GM18517 (cell line): ENCODE measurements around the gene TMEM273.
"Not testable (repeated sequence)": the region's sequence is repeated elsewhere in the genome, so short reads cannot be mapped to it uniquely, and the experiment has no call there.

ENCODE experiments used
- ATAC-seq: cut with Tn5 transposase; IDR thresholded peaks from one replicate; pipeline ENCODE4 v1.9.1; 2021; ENCODE audit warnings: mild to moderate bottlenecking, moderate library complexity; ENCODE audit not compliant: unreplicated experiment

The TMEM273 gene

DNA sequence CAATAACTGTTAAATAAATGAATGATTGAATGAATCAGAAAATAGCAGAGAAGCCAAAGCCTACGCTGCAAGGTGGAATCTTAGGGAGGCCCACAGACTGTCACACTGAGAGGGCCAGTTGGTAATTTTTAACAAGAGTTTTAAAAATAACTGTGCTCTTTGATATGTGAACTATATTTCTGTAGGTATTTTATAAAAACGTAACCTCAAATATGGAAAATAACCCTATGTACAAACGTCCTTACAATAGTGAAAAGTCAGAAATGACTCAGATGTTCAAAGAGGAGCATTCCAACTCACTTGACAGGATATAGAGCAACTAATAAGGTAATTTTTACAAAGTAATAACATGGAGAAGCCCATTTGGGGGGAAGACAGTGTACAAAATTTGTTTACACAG lies 18.9 kb upstream of the TMEM273 start:
- peak; percentile 75 for ATAC-seq

DNA sequence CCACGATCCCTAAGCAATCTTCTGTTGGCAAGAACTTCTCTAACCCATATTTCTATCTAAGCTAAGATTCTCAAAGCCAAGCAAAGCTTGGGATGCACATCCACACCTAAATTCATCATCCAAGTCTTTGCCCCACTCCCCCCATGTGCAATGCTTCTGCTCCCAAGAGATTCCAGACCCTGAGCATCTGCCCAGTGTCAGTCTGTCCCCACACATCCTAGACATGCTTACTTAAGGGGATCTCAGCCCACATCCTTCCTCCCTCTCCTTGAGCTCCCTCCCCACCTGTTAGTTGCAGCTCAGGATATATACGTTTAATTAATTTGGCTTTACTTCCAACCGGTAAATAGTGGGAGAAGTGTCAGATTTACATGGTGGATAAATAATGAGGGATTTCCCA lies 17.0 kb upstream of the TMEM273 start:
- no peak for ATAC-seq

DNA sequence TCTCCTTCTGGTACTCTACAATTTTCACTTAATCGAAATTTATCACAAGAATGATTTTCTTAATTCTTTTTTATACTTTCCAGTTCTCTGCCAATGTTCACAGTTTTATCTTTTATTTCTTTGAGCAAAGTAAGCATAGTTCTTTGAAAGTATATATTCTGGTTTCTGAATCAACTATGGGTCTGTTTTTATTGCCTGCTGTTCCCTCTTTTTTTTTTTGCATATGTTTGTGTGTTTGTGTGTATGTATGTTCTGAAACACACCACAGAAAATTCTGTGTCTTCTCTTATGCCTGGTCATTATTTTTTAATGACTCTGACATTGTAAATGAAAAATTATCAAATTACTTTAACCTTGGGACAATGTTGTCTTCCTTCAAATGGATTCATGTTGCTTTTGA lies 15.9 kb upstream of the TMEM273 start:
- no peak for ATAC-seq

DNA sequence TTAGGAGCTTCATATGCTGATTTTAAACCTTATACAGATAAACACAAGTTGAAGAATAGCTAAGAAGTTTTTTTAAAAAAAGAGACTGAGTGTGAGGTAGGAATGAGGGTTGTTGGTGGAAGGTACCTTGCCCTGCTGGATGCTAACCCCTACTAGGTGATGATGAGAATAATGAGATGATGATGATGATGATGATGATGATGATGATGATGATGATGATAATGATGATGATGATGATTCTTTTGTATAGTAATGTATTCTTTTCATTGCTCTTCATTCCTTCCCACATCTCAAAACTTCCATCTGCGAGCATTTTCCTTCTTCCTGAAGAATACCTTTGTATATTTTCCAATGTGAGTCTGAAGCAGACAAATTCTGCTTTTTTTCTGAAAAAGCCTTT lies 14.1 kb upstream of the TMEM273 start:
- ATAC-seq, result no peak

DNA sequence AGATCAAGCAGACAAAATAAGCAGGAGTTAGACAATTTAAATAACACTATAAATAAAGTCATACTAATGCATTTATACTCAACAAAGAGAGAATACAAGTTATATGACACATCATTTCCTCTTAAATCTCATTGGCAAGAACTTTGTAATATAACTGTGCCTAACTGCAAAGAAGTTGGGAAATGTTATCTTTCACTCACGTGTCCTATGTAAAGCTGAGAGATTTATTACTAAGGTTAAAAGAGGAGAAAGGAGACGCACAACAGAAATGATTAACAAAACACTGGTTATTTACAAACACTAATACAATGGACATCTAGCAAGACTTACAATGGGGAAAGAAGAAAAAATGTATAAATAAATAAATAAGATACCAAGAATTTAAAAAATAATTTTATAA lies 12.7 kb upstream of the TMEM273 start:
- no peak for ATAC-seq

DNA sequence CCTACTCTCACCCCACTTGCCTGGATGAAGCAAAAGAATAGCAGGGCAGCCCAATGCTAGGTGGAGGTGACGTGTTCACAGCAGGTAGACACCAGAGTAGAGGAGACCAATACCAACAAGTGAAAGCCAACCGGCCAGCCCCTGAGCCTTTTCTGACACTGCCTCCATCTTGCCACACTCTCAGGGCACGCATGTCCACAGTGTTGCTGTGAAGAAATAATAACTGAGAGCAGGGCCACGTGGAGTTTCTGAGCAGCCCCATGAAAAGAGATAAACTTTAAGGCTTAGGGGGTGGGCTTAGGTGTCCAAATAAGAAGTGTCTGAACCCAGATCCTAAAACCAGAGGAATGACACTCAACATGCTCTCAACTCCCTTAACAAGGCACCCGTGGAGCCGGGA lies 9.0 kb upstream of the TMEM273 start:
- no peak for ATAC-seq

DNA sequence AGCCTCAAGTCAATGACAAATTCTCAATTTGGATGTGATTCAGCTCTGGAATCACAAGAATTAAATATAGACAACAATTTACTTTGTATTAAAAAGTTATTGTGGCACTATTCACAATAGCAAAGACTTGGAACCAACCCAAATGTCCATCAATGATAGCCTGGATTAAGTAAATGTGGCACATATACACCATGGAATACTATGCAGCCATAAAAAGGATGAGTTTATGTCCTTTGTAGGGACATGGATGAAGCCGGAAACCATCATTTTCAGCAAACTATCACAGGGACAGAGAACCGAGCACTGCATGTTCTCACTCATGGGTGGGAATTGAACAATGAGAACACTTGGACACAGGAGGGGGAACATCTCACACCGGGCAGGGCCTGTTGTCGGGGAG lies 7.7 kb upstream of the TMEM273 start:
- not testable (repeated sequence) for ATAC-seq

DNA sequence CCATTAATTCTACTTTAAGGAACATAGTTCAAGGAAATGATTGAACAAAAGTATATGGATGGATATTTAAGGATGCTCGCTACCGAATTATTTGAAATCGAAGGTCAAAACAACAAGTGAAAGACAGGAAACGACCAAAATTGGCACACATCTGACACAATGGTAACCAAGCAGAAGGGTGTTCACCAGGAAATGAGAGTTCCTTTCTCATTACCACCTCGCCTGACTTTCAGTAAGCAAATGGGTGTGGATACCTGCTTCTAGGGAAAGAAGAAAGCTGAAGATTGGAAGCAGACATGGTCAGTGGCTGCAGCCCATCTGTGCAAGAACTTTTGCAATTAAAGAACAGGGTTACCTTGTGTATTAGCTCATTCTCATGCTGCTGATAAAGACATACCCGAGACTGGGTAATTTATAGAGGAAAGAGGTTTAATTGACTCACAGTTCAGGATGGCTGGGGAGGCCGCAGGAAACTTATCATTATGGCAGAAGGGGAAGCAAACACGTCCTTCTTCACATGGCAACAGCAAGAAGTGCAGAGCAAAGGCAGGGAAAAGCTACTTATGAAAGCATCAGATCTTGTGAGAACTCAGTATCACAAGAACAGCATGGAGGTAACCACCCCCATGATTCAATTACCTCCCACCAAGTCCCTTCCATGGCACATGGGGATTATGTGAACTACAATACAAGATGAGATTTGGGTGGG lies 6.2 kb upstream of the TMEM273 start:
- no peak for ATAC-seq

DNA sequence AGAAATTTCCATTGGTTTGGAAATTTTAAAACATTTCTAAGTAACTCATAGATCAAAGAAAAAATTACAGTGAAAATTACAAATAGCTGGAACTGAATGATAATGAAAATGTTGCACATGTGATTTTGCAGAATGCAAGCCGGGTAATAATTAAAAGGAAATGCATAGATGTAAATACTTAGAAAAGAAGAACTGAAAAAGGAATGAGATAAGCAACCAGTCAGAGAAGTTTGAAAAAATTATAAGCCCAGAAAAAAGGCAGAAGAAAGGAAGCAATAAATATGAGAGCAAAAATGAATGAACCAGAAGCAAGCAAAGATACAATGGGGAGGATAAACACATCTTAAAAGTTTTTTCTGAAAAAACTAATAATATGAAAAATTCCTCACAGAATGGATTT lies 3.2 kb upstream of the TMEM273 start:
- ATAC-seq, result no peak

DNA sequence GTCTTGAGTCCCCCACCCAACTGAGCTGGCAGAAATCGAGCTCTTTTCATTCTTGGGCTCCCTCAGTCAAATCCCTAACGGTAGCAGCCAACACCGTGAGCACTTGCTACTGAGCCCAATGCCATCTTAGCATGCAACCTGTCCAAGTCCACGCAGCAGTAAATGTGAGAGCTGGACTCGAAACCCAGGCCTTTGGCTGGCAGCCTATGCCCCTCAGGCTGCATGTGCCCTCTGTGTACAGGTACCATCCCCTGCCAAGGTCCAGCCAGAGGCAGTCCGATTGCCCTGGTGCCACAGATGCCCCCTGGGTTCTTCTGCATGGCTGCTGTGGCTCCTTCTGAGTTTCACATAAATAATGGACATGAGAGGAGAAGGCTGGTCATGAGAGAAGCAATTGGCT lies 1.2 kb upstream of the TMEM273 start:
- ATAC-seq, result no peak

DNA sequence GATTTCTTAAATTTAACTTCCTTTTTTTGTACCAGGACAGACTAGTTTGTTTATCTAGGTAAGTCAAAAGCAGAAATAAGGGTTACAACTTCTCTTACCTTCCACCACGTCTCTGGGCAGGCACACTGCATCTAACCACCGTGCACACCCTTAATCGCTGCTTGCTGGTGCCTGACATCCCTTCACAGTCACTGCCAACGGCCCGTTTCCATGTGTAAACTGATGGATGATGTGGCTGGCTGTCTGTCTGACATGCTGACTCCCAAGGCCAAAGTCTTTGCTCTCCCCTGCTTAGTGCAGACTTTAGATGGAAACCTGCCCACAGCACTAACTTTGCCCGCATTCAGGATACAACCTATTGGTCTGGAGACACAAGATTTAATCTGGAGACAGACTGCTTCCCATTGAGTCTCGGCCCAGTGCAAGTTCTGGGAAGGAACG lies 1.1 kb downstream of the TMEM273 start:
- no peak for ATAC-seq

DNA sequence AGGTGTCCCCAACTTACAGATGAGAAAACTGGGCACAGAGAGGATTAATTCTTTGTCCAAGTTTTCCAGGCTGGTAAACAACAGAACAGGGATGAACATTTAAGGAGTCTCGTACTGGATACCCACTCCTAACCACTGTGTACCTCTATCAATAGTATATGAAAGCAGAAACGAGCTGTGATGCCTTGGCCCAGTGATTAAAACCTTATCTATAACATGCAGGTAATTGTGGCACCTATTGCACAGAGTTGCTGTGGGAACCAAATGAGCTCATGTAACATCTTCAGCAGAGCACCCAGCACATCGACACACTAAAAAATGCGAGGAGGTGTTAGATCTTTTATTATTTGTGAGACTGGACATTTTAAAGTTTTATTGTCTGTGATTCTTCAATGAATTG lies 1.6 kb downstream of the TMEM273 start:
- no peak for ATAC-seq

DNA sequence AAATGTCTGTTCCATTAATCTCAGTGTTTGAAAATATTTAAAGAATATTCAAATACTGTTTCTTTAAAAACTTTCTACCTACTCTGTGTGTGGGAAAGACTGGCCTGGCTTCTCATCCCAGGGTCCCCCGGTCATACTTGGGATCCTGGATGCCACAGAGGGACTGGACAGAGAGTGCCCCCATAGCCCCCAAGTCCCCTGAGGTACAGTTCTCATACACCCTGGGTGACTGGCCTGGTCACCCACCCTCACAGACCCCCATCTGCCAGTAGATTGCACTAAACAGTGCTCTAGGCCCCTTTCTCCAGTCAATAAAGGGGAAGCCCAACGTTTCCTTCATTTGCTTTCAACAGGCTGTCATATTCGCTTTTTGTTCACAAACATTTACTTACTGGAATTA lies 3.0 kb downstream of the TMEM273 start:
- no peak for ATAC-seq

DNA sequence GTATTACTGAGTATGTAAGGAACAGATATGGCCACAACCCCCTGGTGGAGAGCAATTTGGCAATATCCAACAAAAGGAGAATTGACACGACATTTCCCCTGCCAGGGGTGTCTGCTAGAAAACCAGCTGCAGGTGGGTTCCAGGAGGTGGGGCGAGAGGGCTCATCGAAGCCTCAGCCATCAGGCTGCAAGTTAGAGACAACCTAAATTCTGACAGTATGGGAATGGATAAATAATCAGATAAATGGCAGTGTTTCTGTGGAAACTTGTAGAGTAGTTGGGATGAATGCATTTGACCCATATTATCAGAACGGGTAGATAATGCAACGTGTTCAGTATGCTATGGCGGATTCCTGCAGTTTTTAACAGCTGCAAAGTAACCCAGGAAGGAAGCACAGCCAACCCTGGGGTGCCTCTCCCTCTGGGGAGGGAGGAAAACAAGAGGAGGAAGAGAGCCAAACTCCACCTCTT lies 3.5 kb downstream of the TMEM273 start:
- ATAC-seq, result no peak

DNA sequence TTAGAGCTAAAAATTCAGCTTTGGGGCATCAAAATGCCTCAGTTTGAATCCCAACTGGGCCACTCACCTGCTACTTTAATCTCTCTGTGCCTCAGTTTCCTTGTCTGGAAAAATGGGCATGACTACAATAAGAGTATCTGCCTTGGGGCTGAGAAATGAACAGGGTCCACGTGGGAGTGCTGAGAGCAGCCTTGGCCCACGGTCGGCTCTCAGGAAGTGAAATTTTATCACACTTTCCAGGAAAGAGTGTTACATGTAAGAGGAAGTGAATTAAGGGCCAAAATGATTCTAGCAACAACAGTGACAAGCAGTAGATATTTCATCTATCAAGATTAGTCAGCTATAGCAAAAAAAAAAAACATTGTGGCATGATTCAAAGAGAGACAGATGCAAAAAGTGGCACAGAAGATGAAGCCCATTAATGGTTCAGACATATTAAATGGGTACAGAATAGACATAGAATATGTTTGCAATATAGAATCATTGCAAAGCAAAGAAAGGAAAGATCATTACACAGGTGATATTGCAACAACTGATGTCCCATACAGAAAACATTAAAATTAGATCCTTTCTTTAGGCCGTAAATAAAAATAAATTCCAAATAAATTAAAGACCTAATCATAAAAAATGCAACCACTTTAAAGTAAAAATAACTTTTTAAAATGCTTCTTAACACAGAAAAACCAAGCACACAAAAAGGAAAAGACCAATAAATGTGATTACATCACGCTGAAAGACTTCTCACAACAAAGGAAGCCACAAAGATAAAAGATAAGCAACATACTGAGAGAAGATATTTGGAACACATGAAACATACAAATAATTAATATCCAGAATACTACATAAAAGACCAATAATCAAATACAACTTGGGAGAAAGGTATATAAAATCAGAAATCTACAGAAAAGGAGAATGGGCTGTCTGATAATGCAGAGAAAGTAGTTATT lies 4.3 kb downstream of the TMEM273 start:
- peak; percentile 30 for ATAC-seq

DNA sequence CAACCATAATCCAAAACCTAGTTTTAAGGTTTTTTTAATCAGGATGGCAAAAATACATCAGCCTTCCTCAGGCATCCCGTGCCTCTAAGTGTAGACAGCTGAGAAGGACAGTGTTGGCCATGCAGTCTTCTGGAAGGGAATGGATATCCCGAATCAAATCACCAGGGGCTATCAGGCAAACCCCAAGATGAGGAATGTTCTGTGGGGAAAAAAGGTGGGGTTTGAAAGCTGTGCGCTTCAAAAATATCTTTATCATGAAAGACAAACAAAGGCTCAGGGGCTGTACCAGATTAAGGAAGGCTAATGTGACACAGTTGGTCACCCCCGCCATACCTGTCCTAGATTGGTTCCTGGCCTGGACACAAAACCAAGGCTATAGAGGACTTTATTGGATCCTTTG lies 5.4 kb downstream of the TMEM273 start:
- no peak for ATAC-seq

DNA sequence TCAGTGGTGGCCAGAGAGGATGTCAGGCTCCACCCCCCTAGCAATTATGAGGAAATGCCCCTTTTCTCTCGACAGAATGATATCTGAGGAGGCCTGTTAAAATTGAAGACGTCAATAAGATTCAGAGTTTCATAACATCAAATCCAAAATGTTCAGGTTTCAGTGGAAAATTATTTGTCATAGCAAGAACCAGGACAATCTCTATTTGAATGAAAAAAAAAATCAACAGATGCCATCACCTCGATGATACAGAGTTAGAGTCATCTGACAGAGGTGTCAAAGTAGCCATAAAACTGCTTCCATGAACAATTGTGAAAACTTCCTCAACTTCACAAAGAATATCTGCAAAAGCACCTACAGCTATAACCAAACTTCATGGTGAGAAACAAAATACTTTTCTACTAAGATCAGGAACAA lies 7.7 kb downstream of the TMEM273 start:
- no peak for ATAC-seq

DNA sequence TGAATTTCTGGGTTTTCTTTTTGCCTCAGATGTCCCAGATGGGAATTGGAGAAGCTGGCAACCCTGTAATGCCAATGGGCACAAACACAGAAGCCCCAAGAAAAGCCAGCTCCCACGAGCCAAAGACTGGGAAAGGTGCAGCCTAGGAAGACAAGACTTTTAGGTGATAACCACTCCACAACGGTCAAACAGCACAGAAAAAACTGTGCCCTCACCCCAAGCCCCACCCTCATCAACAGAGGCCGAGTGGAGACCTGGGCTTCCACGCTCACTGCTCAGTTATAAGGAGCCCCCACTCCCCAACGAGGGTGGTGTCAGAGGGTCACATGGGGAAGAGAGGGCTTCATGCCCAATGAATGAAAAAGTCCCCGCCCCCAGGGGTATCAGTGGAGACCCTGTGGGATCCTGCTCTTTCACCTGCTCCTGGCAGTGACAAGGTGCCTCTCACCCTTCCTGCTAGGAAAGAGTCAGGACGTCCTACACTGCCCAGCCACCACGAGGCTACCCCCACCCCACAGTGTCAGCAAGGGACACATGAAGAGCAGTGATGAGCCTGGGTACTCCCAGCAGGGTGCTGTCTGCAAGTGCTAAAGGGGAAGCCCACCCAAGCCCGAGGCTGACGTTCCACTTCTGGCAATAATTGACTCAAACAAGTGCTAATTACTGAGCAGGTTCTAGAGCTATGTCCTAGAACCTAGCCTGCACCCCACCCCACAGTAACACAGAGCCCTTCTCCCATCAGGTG lies 8.3 kb downstream of the TMEM273 start:
- no peak for ATAC-seq

DNA sequence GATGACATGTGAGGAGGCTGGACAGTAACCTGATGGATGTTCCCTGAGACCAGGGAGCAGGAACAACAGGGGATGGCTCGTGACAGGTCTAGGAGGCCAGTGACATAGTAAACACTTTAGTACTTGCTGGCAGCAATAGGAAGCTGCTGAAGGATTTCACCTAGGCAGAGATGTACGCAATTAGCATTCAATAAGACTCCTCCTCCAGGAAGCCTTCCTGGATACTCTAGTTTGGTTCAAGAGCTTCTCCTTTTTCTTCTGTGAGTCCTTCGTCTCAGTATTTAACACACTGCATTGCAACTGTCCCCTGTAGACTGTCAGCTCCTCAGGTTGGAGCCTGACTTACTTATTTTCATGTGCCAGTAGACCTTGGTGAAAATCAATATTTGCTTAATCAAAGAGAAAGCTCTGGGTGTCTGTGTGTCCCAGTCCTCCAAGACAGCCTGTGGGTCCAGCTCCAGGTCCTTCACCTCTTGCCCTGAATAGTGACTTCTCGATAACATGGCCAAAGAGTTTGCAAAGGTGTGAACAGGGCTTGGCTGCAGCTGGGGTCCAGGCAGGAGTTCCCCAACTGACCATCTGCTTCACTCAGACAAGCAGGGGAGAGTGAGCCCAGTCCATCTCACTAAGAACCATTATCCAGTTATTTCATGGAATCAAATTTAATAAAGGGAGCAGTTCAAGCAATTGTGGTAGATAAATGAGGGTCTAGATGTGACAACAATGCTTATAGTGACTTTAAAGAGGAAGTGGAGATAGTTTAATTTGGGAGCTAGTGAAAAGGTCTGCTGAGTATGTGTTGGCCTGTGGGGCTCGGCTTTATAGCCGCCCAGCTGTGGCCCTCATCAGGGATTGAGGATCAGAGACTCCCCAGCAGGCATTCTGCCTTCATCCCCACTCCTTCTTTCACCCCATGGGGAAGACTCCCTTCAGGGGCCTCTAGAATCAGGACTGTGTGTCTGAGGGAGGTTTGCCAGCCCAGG lies 9.4 kb downstream of the TMEM273 start:
- ATAC-seq, result no peak
